ENCODE results near the gene TRIM2. TPM values are rescaled to one million over a fixed set of nuclear protein-coding genes. Genes with fewer than 3 reads are reported as not detected.

The TRIM2 gene
- total and polyA plus RNA-seq, 9 donors = 9.5 to 57.5 (median 44.4) TPM

DNA sequence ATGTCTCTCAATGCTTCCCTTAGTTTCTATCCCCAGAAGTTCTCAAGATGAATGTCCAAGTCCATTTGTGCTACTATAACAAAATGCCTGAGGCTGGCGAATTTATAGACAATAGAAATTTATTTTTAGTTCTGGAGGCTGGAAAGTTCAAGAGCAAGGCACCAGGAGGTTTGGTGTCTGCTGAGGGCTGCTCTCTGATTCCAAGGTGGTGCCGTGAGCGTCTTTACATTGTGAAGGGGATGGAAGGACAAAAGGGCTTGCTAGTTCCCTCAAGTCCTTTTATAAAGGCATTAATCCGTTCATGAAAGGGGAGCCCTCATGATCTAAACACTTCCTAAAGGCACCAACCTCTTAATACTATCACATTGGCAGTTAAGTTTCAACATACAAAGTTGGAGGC is 12.3 kb downstream of the TRIM2 start:
- DNase-seq = no peak
- Histone ChIP-seq H3K4me1 (ENCODE audit: insufficient read depth) (no peaks in the 10 kb centered on the region), H3K27me3 (no peaks in the 10 kb centered on the region), H3K27ac (no peak overlapping the region), H3K9me3 (no peaks in the 10 kb centered on the region), H3K4me3 (no peak overlapping the region), H3K36me3 (no peaks in the 10 kb centered on the region)
- intact Hi-C loops (cut with DNase I) = no loop called here
- WGBS, 3 donors = 72 to 83% (median 73%) methylated on average over 4 of the region's 4 CpGs
- TF ChIP-seq EP300 (IDR thresholded peaks at IDR 0.05) (no peak), POLR2A (IDR thresholded peaks at IDR 0.05) (no peak), CTCF (IDR thresholded peaks at IDR 0.05) (no peak)

DNA sequence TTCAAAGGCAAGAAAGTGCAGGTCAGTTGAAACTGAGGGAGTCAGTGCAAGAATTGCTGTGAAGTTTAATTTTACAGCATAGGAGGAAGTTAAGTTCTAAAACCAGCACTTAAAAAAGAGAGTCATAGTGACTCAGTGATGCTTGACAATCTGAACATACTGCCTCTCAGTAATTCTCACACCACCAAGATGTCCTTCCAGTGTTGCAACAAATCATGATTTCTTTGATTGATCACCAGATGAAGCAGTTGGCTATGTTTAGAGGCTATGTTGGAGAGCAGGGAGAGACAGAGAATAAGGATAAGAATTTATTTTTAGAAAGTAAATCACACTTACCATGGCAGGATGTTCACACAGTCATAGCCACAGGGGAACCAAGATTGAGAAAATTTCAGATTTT is 13.2 kb downstream of the TRIM2 start:
- TF ChIP-seq POLR2A (IDR thresholded peaks at IDR 0.05) (no peak), EP300 (IDR thresholded peaks at IDR 0.05) (no peak), CTCF (IDR thresholded peaks at IDR 0.05) (no peak)
- H3K9me3 ChIP-seq = no peaks in the 10 kb centered on the region
- H3K4me3 ChIP-seq = no peak overlapping the region
- no peak for DNase-seq
- H3K27me3 ChIP-seq = no peaks in the 10 kb centered on the region
- no peak overlapping the region for H3K27ac ChIP-seq
- intact Hi-C loops (cut with DNase I) = no loop called here
- H3K36me3 ChIP-seq = no peaks in the 10 kb centered on the region
- H3K4me1 ChIP-seq (ENCODE audit: insufficient read depth) = no peaks in the 10 kb centered on the region

GRCh38 chr4:153218961-153219360 is 14.7 kb downstream of the TRIM2 start:
- Histone ChIP-seq H3K27ac (no peak overlapping the region), H3K9me3 (no peaks in the 10 kb centered on the region), H3K4me1 (ENCODE audit: insufficient read depth) (peaks cover 1% of the 10 kb centered on the region), H3K4me3 (no peak overlapping the region), H3K36me3 (no peaks in the 10 kb centered on the region), H3K27me3 (no peaks in the 10 kb centered on the region)
- TF ChIP-seq POLR2A (IDR thresholded peaks at IDR 0.05) = no peak
- TF ChIP-seq EP300 (IDR thresholded peaks at IDR 0.05) = no peak
- TF ChIP-seq CTCF (IDR thresholded peaks at IDR 0.05) = no peak
- 93 to 97% (median 95%) methylated on average over 3 of the region's 3 CpGs for WGBS, 3 donors
- intact Hi-C loops (cut with DNase I) = no loop called here
- DNase-seq = no peak

GRCh38 chr4:153220682-153221395 is 16.6 kb downstream of the TRIM2 start:
- no peak overlapping the region for H3K4me3 ChIP-seq
- H3K27me3 ChIP-seq = no peaks in the 10 kb centered on the region
- DNase-seq = no peak
- no peak overlapping the region for H3K27ac ChIP-seq
- H3K4me1 ChIP-seq (ENCODE audit: insufficient read depth) = peaks cover 7% of the 10 kb centered on the region
- no peaks in the 10 kb centered on the region for H3K9me3 ChIP-seq
- intact Hi-C loops (cut with DNase I) = loop anchor here in 1 of 4 donors (10.0 kb wide), 1 partner anchor 66 kb away; no protein-coding TSS in a partner anchor
- no peak for TF ChIP-seq EP300 (IDR thresholded peaks at IDR 0.05)
- WGBS, 3 donors = 83 to 90% (median 86%) methylated on average over 5 of the region's 5 CpGs
- H3K36me3 ChIP-seq = no peaks in the 10 kb centered on the region
